GM12873 (cell line): ENCODE data around the gene HGFAC.

ENCODE experiments used
- CTCF ChIP-seq: IDR thresholded peaks from 2 replicates; pipeline ENCODE4 v1.5.1; 2012; ENCODE audit warnings: low read depth, mild to moderate bottlenecking, moderate library complexity, low read length, control low read depth; ENCODE audit not compliant: insufficient read depth; ENCODE audit errors: missing control alignments

Gene HGFAC

GRCh38 chr4:3476936-3477749 is 35.4 kb downstream of the HGFAC start:
- TF ChIP-seq CTCF = no peak

GRCh38 chr4:3477750-3478430 is 36.1 kb downstream of the HGFAC start:
- no peak for TF ChIP-seq CTCF

- no peak for TF ChIP-seq CTCF
Observed at GRCh38 chr4:3478446-3479357, 36.9 kb downstream of the HGFAC start.

- no peak for TF ChIP-seq CTCF
Observed at GRCh38 chr4:3479358-3480101, 37.8 kb downstream of the HGFAC start.

- peak; percentile 98 for TF ChIP-seq CTCF
Observed at GRCh38 chr4:3480528-3481112, 38.9 kb downstream of the HGFAC start.

- no peak for TF ChIP-seq CTCF
Observed at GRCh38 chr4:3481113-3481531, 39.4 kb downstream of the HGFAC start.
